GM18867 (cell line): ENCODE data around the gene CHST6.
"Not testable (repeated sequence)": the region's sequence is repeated elsewhere in the genome, so short reads cannot be mapped to it uniquely, and the experiment has no call there.

Experiments used
- ATAC-seq: cut with Tn5 transposase; IDR thresholded peaks from one replicate; pipeline ENCODE4 v1.9.1; 2021; ENCODE audit warnings: mild to moderate bottlenecking, moderate library complexity; ENCODE audit not compliant: unreplicated experiment

Gene CHST6

GRCh38 chr16:75495076-75495674 is at the start of gene CHST6:
TSS of gene CHST6 (minus strand) at chr16:75495441. CDS start at chr16:75479828, 15,613 bp downstream.
- peak; percentile 56 for ATAC-seq

GRCh38 chr16:75542462-75542861 is 47.2 kb upstream of the CHST6 start:
- ATAC-seq, result not testable (repeated sequence)

- no peak for ATAC-seq
Measured at GRCh38 chr16:75541236-75541635, 46.0 kb upstream of the CHST6 start.

GRCh38 chr16:75538882-75539565 is 43.8 kb upstream of the CHST6 start:
- ATAC-seq, result not testable (repeated sequence)

- ATAC-seq, result no peak
Measured at GRCh38 chr16:75537776-75538175, 42.5 kb upstream of the CHST6 start.

GRCh38 chr16:75535901-75536300 is 40.7 kb upstream of the CHST6 start, which contains the start of gene CHST5:
TSS of gene CHST5 (minus strand) at chr16:75536108. CDS start at chr16:75530384, 5,724 bp downstream.
- no peak for ATAC-seq

GRCh38 chr16:75535211-75535843 is 40.1 kb upstream of the CHST6 start:
- ATAC-seq, result no peak

GRCh38 chr16:75534560-75535205 is 39.4 kb upstream of the CHST6 start:
- no peak for ATAC-seq

GRCh38 chr16:75532791-75533190 is 37.5 kb upstream of the CHST6 start:
- no peak for ATAC-seq

GRCh38 chr16:75532142-75532765 is 37.0 kb upstream of the CHST6 start:
- no peak for ATAC-seq

- no peak for ATAC-seq
Measured at GRCh38 chr16:75529959-75530358, 34.7 kb upstream of the CHST6 start.

- no peak for ATAC-seq
Measured at GRCh38 chr16:75529056-75529905, 34.0 kb upstream of the CHST6 start.

- no peak for ATAC-seq
Measured at GRCh38 chr16:75527825-75528299, 32.6 kb upstream of the CHST6 start.

GRCh38 chr16:75526032-75526790 is 31.0 kb upstream of the CHST6 start:
- ATAC-seq, result no peak

GRCh38 chr16:75519175-75519574 is 23.9 kb upstream of the CHST6 start:
- ATAC-seq, result no peak

- ATAC-seq, result not testable (repeated sequence)
Measured at GRCh38 chr16:75516189-75516966, 21.1 kb upstream of the CHST6 start.

GRCh38 chr16:75514296-75514695 is 19.1 kb upstream of the CHST6 start:
- ATAC-seq, result no peak

GRCh38 chr16:75506574-75506973 is 11.3 kb upstream of the CHST6 start:
- no peak for ATAC-seq

GRCh38 chr16:75506107-75506506 is 10.9 kb upstream of the CHST6 start:
- no peak for ATAC-seq
